ENCODE measurements around the gene PLEKHG4.

The PLEKHG4 gene, protein sequence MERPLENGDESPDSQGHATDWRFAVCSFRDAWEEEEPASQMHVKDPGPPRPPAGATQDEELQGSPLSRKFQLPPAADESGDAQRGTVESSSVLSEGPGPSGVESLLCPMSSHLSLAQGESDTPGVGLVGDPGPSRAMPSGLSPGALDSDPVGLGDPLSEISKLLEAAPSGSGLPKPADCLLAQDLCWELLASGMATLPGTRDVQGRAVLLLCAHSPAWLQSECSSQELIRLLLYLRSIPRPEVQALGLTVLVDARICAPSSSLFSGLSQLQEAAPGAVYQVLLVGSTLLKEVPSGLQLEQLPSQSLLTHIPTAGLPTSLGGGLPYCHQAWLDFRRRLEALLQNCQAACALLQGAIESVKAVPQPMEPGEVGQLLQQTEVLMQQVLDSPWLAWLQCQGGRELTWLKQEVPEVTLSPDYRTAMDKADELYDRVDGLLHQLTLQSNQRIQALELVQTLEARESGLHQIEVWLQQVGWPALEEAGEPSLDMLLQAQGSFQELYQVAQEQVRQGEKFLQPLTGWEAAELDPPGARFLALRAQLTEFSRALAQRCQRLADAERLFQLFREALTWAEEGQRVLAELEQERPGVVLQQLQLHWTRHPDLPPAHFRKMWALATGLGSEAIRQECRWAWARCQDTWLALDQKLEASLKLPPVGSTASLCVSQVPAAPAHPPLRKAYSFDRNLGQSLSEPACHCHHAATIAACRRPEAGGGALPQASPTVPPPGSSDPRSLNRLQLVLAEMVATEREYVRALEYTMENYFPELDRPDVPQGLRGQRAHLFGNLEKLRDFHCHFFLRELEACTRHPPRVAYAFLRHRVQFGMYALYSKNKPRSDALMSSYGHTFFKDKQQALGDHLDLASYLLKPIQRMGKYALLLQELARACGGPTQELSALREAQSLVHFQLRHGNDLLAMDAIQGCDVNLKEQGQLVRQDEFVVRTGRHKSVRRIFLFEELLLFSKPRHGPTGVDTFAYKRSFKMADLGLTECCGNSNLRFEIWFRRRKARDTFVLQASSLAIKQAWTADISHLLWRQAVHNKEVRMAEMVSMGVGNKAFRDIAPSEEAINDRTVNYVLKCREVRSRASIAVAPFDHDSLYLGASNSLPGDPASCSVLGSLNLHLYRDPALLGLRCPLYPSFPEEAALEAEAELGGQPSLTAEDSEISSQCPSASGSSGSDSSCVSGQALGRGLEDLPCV

DNA sequence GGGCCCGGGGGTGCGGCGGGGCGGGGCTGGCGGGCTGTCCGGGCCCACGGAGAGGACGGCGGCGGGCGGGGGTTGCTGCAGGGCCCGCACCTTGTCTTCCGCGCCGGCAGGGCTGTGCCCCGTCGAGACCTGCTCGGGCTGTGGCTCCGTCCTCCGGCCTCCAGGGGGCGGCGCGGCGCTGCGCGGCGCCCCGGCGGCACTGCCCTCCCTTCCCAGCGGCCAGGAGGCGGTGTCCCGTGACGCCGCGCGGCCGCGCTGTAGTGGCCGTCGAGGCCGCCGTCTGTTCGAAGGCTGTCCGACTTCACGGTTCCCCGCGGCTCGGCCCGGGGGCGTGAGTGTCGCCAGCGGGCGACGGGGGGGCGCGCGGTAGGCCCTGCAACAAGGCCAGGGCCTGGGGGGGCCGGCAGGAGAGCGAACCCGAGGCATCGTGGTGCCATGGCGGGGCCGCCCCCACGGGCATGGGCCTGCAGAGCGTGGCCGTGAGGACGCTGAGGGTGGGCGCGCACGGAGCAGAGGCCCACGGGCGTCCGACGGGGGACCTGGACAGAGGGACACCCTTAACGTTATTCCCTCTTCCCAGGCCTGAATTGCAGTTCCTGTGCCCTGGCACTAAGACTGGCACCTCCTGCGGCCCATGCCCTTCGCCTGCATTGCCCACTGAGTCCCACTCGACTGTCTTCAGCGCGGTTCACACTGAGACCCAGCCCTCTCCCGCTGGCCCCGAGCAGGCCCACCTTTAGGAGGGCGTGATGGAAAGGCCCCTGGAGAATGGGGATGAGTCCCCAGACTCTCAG is at the start of gene PLEKHG4:
TSS of gene PLEKHG4 (plus strand) at position 237 of the 794 bp plus-strand sequence. CDS start at position 750, 513 bp downstream.
- DNase-seq (ENCODE audit: low read depth), result peak; percentile 73

- DNase-seq (ENCODE audit: low read depth), result no peak
Observed at GRCh38 chr16:67229906-67230808, 49.2 kb upstream of the PLEKHG4 start.

DNA sequence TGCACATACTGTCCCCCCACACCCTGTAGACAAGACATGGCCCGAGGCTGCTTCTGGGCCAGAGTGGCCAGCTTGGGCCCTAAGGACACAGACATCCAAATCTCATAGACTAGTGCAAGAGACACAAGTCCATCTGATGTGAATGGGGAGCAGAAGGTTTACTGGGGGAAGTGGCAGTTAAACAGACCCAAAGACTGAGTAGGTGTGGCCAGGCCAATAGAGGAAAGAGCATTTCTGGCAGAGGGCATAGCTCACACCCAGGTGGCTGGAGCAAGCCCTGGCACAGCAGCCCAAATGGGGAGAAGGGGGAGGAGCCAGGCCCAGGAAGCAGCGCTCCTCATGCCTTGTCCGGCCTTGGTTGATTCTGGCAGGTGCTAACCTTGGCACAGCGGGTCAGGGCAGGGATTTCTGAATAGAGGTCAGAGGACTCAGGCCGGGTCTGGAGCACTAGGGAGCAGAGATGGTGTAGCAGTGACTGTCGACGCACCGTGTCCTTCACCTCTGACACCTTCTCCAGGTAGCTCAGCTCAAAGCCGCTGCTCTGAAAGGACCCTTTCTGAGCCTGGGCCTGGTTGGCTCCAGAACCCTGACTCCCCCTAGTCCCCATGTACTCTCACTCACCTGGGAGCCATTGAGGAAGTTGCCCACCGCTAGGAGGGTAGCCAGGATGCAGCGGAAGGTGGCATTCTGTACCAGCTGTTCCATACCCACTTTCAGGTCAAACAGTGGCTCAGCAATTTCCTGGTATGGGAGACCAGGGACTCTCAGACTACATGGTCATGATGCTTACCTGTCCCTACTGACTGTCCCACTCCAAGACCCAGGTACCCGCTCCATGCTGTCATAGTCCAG is 48.3 kb upstream of the PLEKHG4 start:
- DNase-seq (ENCODE audit: low read depth), result no peak

GRCh38 chr16:67233596-67233995 is 45.7 kb upstream of the PLEKHG4 start:
- DNase-seq (ENCODE audit: low read depth), result no peak

DNA sequence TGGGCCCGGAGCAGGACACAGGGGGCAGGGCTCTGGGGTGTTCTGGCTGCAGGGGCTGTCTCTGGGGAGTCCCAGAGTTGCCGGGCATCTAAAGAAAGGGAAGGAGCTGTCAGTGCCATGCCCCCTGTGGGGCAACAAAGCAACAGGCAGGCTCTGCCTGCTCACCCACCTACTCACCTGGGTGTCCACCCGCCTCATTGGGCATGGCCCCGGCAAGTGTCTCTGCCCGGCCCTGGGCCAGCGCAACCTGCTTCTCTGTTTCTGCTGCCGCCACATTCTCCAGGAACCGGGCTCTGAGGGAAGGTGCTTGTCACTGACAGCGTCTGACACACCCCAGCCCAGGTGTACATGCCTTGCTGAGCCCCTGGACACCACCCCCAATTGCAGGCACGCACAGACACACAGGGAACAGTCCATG is 45.1 kb upstream of the PLEKHG4 start:
- no peak for DNase-seq (ENCODE audit: low read depth)

- DNase-seq (ENCODE audit: low read depth), result peak; percentile 38
Observed at GRCh38 chr16:67235816-67236562, 43.3 kb upstream of the PLEKHG4 start.

- peak; percentile 48 for DNase-seq (ENCODE audit: low read depth)
Observed at GRCh38 chr16:67236563-67237395, 42.6 kb upstream of the PLEKHG4 start.

GRCh38 chr16:67237396-67238277 is 41.7 kb upstream of the PLEKHG4 start:
- no peak for DNase-seq (ENCODE audit: low read depth)

GRCh38 chr16:67238278-67238575 is 41.1 kb upstream of the PLEKHG4 start:
- no peak for DNase-seq (ENCODE audit: low read depth)

- no peak for DNase-seq (ENCODE audit: low read depth)
Observed at GRCh38 chr16:67238806-67239470, 40.4 kb upstream of the PLEKHG4 start.

- no peak for DNase-seq (ENCODE audit: low read depth)
Observed at GRCh38 chr16:67240506-67240905, 38.8 kb upstream of the PLEKHG4 start.

DNA sequence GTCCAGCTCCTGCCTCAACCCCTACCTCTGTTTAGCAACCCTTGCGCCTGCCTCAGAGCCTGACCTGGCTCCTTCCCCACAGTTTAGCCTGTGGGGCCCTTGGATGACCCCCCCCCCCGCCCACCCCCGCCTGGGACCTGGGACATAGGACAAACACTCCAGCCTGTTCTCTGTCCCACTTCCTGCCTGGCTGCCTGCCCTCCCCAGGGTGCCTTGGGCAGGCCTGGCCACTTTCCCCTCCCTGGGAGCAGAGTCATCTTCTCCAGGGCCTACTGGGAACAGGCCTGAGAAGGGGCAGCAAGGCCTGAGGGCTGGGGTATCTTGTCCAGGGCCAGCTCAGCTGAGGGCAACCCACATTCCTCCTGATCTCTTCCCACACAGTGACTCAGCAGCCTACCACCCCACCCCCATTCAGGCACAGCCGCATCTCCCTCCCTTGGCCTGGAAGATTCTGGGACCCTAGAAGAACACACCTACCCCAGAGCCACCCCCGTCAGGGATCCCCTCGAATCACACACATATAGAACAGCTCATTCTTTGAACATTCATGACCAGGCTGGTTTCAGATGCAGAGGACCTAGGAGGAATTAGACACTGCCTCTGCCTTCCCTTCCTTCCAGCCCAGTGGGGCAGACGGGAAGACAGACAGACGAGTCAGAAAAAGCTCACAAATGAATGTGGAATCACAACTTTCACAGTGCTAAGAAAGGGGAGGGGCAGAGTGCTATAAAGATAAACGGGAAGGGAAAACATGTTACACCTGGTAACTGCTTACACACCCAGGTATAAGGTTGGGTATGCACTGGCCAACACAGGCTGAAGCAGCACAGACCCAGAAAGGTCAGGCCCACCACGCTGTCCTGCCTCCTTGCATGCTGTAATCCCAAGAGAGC is 38.1 kb upstream of the PLEKHG4 start:
- no peak for DNase-seq (ENCODE audit: low read depth)

GRCh38 chr16:67242138-67242730 is 37.1 kb upstream of the PLEKHG4 start:
- DNase-seq (ENCODE audit: low read depth), result no peak

DNA sequence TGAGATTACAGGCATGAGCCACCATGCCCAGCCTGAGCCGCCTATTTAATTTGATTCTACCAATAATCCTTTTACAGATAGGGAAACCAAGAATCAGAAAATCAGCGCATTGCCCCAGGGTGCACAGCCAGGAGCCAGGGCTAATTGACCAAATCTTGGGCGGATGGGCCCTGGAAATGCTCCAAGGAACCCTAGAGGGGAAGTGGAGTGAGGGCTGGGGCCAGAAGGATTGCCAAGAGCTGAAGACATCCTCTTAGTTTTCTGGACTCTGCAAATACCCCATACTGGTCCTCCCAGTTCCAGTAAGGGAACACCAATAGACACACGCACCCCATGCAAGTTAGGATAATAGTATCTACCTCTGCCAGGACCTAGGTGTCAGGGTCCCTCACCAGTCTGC is 35.9 kb upstream of the PLEKHG4 start:
- DNase-seq (ENCODE audit: low read depth), result no peak

Data from activated T-helper 1 cell treated with Interleukin-2 at 50 U/mL for 16 hours (primary cell).